Measurements from ENCODE around the gene FABP6. TPM values are rescaled to one million over a fixed set of nuclear protein-coding genes. Genes with fewer than 3 reads are reported as not detected.

FABP6 gene
- total and polyA plus RNA-seq, 2 donors from 2014 or later: not detected

- Histone ChIP-seq H3K4me3 (ENCODE audit: low read length in 3 of 3) (no peak overlapping the region), H3K27ac (ENCODE audit: low read depth in 2 of 2, low read length in 2 of 2) (no peak overlapping the region), H3K9me3 (ENCODE audit: control insufficient read depth in 2 of 3, insufficient read depth in 1 of 3, low read length in 3 of 3) (no peaks in the 10 kb centered on the region), H3K27me3 (ENCODE audit: control insufficient read depth, insufficient read depth, low read length) (no peaks in the 10 kb centered on the region), H3K4me1 (ENCODE audit: control insufficient read depth in 2 of 3, insufficient read depth in 2 of 3, low read depth in 1 of 3, low read length in 3 of 3) (no peaks in the 10 kb centered on the region), H3K36me3 (ENCODE audit: control insufficient read depth in 2 of 3, insufficient read depth in 3 of 3, low read length in 3 of 3) (no peaks in the 10 kb centered on the region), H3K9ac (ENCODE audit: low read length in 3 of 3) (no peak overlapping the region)
- FAIRE-seq: no peak
- no peak for DNase-seq
- intact Hi-C loops (cut with DNase I): no loop called here
- TF ChIP-seq, protein P1, sequence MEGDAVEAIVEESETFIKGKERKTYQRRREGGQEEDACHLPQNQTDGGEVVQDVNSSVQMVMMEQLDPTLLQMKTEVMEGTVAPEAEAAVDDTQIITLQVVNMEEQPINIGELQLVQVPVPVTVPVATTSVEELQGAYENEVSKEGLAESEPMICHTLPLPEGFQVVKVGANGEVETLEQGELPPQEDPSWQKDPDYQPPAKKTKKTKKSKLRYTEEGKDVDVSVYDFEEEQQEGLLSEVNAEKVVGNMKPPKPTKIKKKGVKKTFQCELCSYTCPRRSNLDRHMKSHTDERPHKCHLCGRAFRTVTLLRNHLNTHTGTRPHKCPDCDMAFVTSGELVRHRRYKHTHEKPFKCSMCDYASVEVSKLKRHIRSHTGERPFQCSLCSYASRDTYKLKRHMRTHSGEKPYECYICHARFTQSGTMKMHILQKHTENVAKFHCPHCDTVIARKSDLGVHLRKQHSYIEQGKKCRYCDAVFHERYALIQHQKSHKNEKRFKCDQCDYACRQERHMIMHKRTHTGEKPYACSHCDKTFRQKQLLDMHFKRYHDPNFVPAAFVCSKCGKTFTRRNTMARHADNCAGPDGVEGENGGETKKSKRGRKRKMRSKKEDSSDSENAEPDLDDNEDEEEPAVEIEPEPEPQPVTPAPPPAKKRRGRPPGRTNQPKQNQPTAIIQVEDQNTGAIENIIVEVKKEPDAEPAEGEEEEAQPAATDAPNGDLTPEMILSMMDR (IDR thresholded peaks at IDR 0.05; ENCODE audit: borderline replicate concordance, extremely low read depth, insufficient read depth): no peak
Measured at GRCh38 chr5:160211352-160211751, 18.0 kb upstream of the FABP6 start.

GRCh38 chr5:160213537-160213936, 15.8 kb upstream of the FABP6 start:
- H3K27me3 ChIP-seq (ENCODE audit: control insufficient read depth, insufficient read depth, low read length): no peaks in the 10 kb centered on the region
- DNase-seq (no peak), FAIRE-seq (no peak)
- no peak overlapping the region for H3K4me3 ChIP-seq (ENCODE audit: low read length in 3 of 3)
- no peak overlapping the region for H3K27ac ChIP-seq (ENCODE audit: low read depth in 2 of 2, low read length in 2 of 2)
- H3K4me1 ChIP-seq (ENCODE audit: control insufficient read depth in 2 of 3, insufficient read depth in 2 of 3, low read depth in 1 of 3, low read length in 3 of 3): no peaks in the 10 kb centered on the region
- no peak overlapping the region for H3K9ac ChIP-seq (ENCODE audit: low read length in 3 of 3)
- TF ChIP-seq, protein P1 (IDR thresholded peaks at IDR 0.05; ENCODE audit: borderline replicate concordance, extremely low read depth, insufficient read depth): no peak
- no peaks in the 10 kb centered on the region for H3K9me3 ChIP-seq (ENCODE audit: control insufficient read depth in 2 of 3, insufficient read depth in 1 of 3, low read length in 3 of 3)
- H3K36me3 ChIP-seq (ENCODE audit: control insufficient read depth in 2 of 3, insufficient read depth in 3 of 3, low read length in 3 of 3): no peaks in the 10 kb centered on the region
- intact Hi-C loops (cut with DNase I): no loop called here

GRCh38 chr5:160219356-160219755, 9.9 kb upstream of the FABP6 start:
- Histone ChIP-seq H3K9me3 (ENCODE audit: control insufficient read depth in 2 of 3, insufficient read depth in 1 of 3, low read length in 3 of 3) (no peaks in the 10 kb centered on the region), H3K27me3 (ENCODE audit: control insufficient read depth, insufficient read depth, low read length) (no peaks in the 10 kb centered on the region), H3K4me3 (ENCODE audit: low read length in 3 of 3) (no peak overlapping the region), H3K9ac (ENCODE audit: low read length in 3 of 3) (no peak overlapping the region), H3K27ac (ENCODE audit: low read depth in 2 of 2, low read length in 2 of 2) (no peak overlapping the region), H3K4me1 (ENCODE audit: control insufficient read depth in 2 of 3, insufficient read depth in 2 of 3, low read depth in 1 of 3, low read length in 3 of 3) (no peaks in the 10 kb centered on the region), H3K36me3 (ENCODE audit: control insufficient read depth in 2 of 3, insufficient read depth in 3 of 3, low read length in 3 of 3) (no peaks in the 10 kb centered on the region)
- no peak for FAIRE-seq
- DNase-seq: no peak
- intact Hi-C loops (cut with DNase I): no loop called here
- TF ChIP-seq, protein P1 (IDR thresholded peaks at IDR 0.05; ENCODE audit: borderline replicate concordance, extremely low read depth, insufficient read depth): no peak

DNA sequence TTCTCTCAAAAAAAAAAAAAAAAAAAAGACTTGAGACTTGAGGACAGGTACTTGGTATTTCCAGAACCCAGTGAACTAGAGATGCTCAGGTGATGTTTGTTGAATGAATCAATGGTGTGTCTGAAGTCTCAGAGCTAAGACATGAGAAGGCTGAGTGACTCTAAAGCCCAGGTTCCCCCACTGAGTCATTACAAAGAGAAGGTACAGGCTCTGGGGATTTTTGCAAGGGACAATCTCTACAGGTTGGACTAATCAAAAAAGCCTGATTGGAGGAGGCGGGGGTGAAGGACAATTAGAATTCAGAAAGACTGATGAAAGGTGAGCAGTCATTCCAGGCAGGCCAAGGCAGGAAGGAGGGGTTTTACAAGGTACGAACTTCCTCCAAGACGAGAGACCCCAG, 8.2 kb upstream of the FABP6 start:
- intact Hi-C loops (cut with DNase I): no loop called here
- H3K27ac ChIP-seq (ENCODE audit: low read depth in 2 of 2, low read length in 2 of 2): no peak overlapping the region
- H3K9me3 ChIP-seq (ENCODE audit: control insufficient read depth in 2 of 3, insufficient read depth in 1 of 3, low read length in 3 of 3): no peaks in the 10 kb centered on the region
- TF ChIP-seq, protein P1 (IDR thresholded peaks at IDR 0.05; ENCODE audit: borderline replicate concordance, extremely low read depth, insufficient read depth): no peak
- no peak overlapping the region for H3K9ac ChIP-seq (ENCODE audit: low read length in 3 of 3)
- no peaks in the 10 kb centered on the region for H3K36me3 ChIP-seq (ENCODE audit: control insufficient read depth in 2 of 3, insufficient read depth in 3 of 3, low read length in 3 of 3)
- no peak for DNase-seq
- no peak for FAIRE-seq
- H3K4me1 ChIP-seq (ENCODE audit: control insufficient read depth in 2 of 3, insufficient read depth in 2 of 3, low read depth in 1 of 3, low read length in 3 of 3): no peaks in the 10 kb centered on the region
- H3K27me3 ChIP-seq (ENCODE audit: control insufficient read depth, insufficient read depth, low read length): no peaks in the 10 kb centered on the region
- no peak overlapping the region for H3K4me3 ChIP-seq (ENCODE audit: low read length in 3 of 3)
